GM10248 (cell line): ENCODE data around the gene TMED6.

ENCODE experiments used
- CTCF ChIA-PET: fragments of 300-600 bp; sonication (Branson Sonifier 250); formaldehyde crosslinking; extraction: SDS; loops from one replicate; lab custom pipeline; 2021; ENCODE audit warnings: antibody characterized with exemption; lab: Yijun Ruan, JAX
- POLR2A ChIA-PET: fragments of 350-650 bp; sonication (Branson Sonifier 250); formaldehyde crosslinking; extraction: SDS; loops from one replicate; lab custom pipeline; 2020; ENCODE audit warnings: antibody characterized with exemption; lab: Yijun Ruan, JAX
- DNase-seq: peaks from one replicate; pipeline ENCODE4 v3.0.0; 2012; ENCODE audit errors: extremely low spot score
- CTCF ChIP-seq: IDR thresholded peaks from 2 replicates; pipeline ENCODE4 v1.5.1; 2012; ENCODE audit warnings: mild to moderate bottlenecking, low read depth; ENCODE audit errors: extremely low read depth, missing control alignments, control extremely low read depth

The TMED6 gene

GRCh38 chr16:69318911-69319289 lies 32.7 kb downstream of the TMED6 start:
- DNase-seq = no peak
- TF ChIP-seq CTCF = no peak
- ChIA-PET CTCF (interaction anchor here (2.1 kb wide), 1 partner anchor 10 kb away, joined by 7 read pairs; no protein-coding TSS in a partner anchor), POLR2A (no interaction called here)

GRCh38 chr16:69318177-69318910 lies 33.2 kb downstream of the TMED6 start:
- CTCF ChIA-PET = interaction anchor here (2.1 kb wide), 1 partner anchor 10 kb away, joined by 7 read pairs; no protein-coding TSS in a partner anchor

GRCh38 chr16:69316595-69317034 lies 35.0 kb downstream of the TMED6 start:
- DNase-seq = no peak
- ChIA-PET CTCF (interaction anchor here (1.2 kb wide), 1 partner anchor 10 kb away, joined by 4 read pairs; no protein-coding TSS in a partner anchor), POLR2A (no interaction called here)
- TF ChIP-seq CTCF = no peak

More at GRCh38 chr16:69318177-69318910, 33.2 kb downstream of the TMED6 start:
- POLR2A ChIA-PET = no interaction called here
- TF ChIP-seq CTCF = no peak
- no peak for DNase-seq

GRCh38 chr16:69315486-69316311 lies 35.9 kb downstream of the TMED6 start:
- ChIA-PET CTCF (interaction anchor here (1.2 to 1.8 kb wide), 3 partner anchors 11 to 13 kb away, joined by 4 to 9 read pairs (median 6); no protein-coding TSS in a partner anchor), POLR2A (interaction anchor here (0.6 kb wide), 2 partner anchors 11 to 12 kb away, joined by 3 to 8 read pairs; no protein-coding TSS in a partner anchor)
- TF ChIP-seq CTCF = no peak
- no peak for DNase-seq

- ChIA-PET CTCF (interaction anchor here (1.5 to 1.8 kb wide), 2 partner anchors 12 to 14 kb away, joined by 6 to 9 read pairs; no protein-coding TSS in a partner anchor), POLR2A (no interaction called here)
- DNase-seq = no peak
- TF ChIP-seq CTCF = no peak
Measured at GRCh38 chr16:69314534-69314933, 37.1 kb downstream of the TMED6 start.

- ChIA-PET CTCF (no interaction called here), POLR2A (no interaction called here)
- no peak for DNase-seq
- no peak for TF ChIP-seq CTCF
Measured at GRCh38 chr16:69313469-69313868, 38.1 kb downstream of the TMED6 start.
